Measurements from ENCODE around the gene LRRC8B.

DNA sequence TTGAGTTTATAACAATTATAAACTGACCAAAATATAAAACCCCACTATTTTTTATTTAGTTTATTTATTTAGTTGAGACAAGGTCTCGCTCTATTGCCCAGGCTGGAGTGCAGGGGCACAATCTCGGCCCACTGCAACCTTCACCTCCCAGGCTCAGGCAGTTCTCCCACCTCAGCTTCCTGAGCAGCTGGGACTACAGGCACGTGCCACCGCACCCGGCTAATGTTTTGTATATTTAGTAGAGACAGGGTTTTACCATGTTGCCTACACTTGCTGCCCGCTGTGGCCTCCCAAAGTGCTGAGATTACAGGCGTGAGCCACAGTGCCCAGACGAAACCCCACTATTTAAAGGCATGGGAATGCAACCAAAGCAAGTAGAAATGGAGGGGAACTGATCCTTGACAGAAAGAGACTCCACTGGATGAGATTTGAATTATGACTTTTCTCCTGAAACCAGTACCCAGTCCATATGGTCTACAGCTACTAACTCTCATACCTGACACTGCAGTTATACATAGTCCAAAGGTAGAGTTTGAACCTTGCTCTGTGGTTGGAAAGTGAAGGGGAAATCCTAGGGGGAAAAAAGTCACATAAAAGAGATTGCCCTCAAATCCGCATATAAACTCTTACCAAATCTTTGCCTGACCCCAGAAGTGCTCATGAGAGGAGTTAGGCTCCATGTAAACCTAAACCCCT, 119.6 kb downstream of the LRRC8B start:
- TF ChIP-seq POLR2A (IDR thresholded peaks at IDR 0.05; ENCODE audit: low read length) (no peak), GATA1 (IDR thresholded peaks at IDR 0.05; ENCODE audit: low read depth, low read length) (no peak)

Measured in erythroblast (primary cell).